Measurements from ENCODE around the gene CCDC28B. TPM values are rescaled to one million over a fixed set of nuclear protein-coding genes. Genes with fewer than 3 reads are reported as not detected.
A peak's percentile ranks its signal among the peaks of the same experiment; 100 is the strongest.

CCDC28B gene
- total RNA-seq, 2 donors from 2014 or later = 9.5 to 11.2 TPM

- H3K36me3 ChIP-seq = peaks cover 35% of the 10 kb centered on the region
- no peaks in the 10 kb centered on the region for H3K9me3 ChIP-seq
- H3K27ac ChIP-seq = peak overlapping the region; percentile 87 to 92
- H3K4me3 ChIP-seq = peak overlapping the region; percentile 75 to 96
- DNase-seq (ENCODE audit: low spot score) = no peak
- TF ChIP-seq, protein P1, sequence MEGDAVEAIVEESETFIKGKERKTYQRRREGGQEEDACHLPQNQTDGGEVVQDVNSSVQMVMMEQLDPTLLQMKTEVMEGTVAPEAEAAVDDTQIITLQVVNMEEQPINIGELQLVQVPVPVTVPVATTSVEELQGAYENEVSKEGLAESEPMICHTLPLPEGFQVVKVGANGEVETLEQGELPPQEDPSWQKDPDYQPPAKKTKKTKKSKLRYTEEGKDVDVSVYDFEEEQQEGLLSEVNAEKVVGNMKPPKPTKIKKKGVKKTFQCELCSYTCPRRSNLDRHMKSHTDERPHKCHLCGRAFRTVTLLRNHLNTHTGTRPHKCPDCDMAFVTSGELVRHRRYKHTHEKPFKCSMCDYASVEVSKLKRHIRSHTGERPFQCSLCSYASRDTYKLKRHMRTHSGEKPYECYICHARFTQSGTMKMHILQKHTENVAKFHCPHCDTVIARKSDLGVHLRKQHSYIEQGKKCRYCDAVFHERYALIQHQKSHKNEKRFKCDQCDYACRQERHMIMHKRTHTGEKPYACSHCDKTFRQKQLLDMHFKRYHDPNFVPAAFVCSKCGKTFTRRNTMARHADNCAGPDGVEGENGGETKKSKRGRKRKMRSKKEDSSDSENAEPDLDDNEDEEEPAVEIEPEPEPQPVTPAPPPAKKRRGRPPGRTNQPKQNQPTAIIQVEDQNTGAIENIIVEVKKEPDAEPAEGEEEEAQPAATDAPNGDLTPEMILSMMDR (IDR thresholded peaks at IDR 0.05) = no peak
- H3K4me1 ChIP-seq = peaks cover 0 to 32% of the 10 kb centered on the region in 2 donors
- H3K27me3 ChIP-seq = no peaks in the 10 kb centered on the region
Observed at GRCh38 chr1:32221581-32221979, 21.2 kb downstream of the CCDC28B start.

DNA sequence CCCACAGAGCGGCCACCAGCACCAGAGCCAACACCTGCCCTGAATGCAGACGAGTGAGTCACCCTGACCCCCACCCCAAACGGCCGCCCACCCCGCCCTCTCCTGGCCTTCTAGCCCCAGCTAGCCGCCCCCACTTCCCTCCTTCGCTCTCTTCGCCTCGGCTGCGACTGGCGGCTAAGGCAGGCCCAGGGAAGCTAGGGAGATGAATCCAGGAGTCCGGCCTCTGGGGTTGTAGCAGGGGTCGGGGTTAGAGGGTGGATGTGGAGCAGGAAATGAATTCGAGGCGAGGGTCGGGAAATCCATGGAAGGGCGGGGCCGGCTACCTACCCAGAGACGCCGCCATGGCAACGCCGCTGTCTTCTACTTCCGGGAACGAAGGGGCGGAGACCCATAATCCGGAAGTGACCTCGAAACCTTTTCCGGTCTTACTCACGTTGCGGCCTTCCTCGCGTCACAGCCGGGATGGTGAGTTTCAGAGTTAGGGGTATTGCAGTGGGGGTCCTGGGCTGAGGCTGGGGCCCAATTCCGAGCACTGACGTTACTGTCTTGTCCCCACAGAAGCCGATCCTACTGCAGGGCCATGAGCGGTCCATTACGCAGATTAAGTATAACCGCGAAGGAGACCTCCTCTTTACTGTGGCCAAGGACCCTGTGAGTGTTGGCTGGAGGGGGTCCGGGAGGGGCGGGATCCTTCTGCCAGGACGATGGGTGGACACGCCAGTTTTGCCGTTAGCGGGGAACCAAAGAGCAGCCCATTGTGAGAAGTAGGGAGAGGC lies 21.8 kb downstream of the CCDC28B start, which contains the start of the genes EIF3I and TMEM234:
Gene EIF3I (plus strand): TSS at position 428 of the 776 bp plus-strand sequence. CDS start 35 bp downstream, at position 463.
Gene TMEM234 (minus strand): TSS at position 374 of the 776 bp plus-strand sequence. CDS start 31 bp downstream, at position 343.
- Histone ChIP-seq H3K27ac (peak within 1 kb of the TSS; percentile 87 to 92), H3K27me3 (no peaks in the 10 kb centered on the region), H3K36me3 (peaks cover 34% of the 10 kb centered on the region), H3K4me3 (peak within 1 kb of the TSS; percentile 75 to 96), H3K9me3 (no peaks in the 10 kb centered on the region), H3K4me1 (peaks cover 0 to 32% of the 10 kb centered on the region in 2 donors)
- TF ChIP-seq, protein P1 (IDR thresholded peaks at IDR 0.05) = no peak
- peak; percentile 96 for DNase-seq (ENCODE audit: low spot score)

- H3K27ac ChIP-seq = peak overlapping the region; percentile 87 to 92
Observed at GRCh38 chr1:32223683-32224082, 23.3 kb downstream of the CCDC28B start.

GRCh38 chr1:32224285-32224684 lies 23.9 kb downstream of the CCDC28B start:
- peaks cover 0 to 32% of the 10 kb centered on the region in 2 donors for H3K4me1 ChIP-seq
- DNase-seq (ENCODE audit: low spot score) = no peak
- no peaks in the 10 kb centered on the region for H3K27me3 ChIP-seq
- H3K36me3 ChIP-seq = peaks cover 54% of the 10 kb centered on the region
- H3K9me3 ChIP-seq = no peaks in the 10 kb centered on the region
- no peak overlapping the region for H3K4me3 ChIP-seq
- no peak overlapping the region for H3K27ac ChIP-seq
- TF ChIP-seq, protein P1 (IDR thresholded peaks at IDR 0.05) = no peak

More at GRCh38 chr1:32223683-32224082, 23.3 kb downstream of the CCDC28B start:
- no peak overlapping the region for H3K4me3 ChIP-seq
- no peak for DNase-seq (ENCODE audit: low spot score)
- H3K36me3 ChIP-seq = peaks cover 48% of the 10 kb centered on the region
- TF ChIP-seq, protein P1 (IDR thresholded peaks at IDR 0.05) = peak in 1 of 2 donors; percentile 15
- no peaks in the 10 kb centered on the region for H3K9me3 ChIP-seq
- H3K4me1 ChIP-seq = peaks cover 0 to 32% of the 10 kb centered on the region in 2 donors
- H3K27me3 ChIP-seq = no peaks in the 10 kb centered on the region

GRCh38 chr1:32228771-32229170 lies 28.4 kb downstream of the CCDC28B start:
- peaks cover 81% of the 10 kb centered on the region for H3K36me3 ChIP-seq

More at GRCh38 chr1:32228771-32229170, 28.4 kb downstream of the CCDC28B start:
- Histone ChIP-seq H3K4me1 (peaks cover 0 to 6% of the 10 kb centered on the region in 2 donors), H3K4me3 (no peak overlapping the region), H3K27ac (no peak overlapping the region), H3K9me3 (no peaks in the 10 kb centered on the region), H3K27me3 (no peaks in the 10 kb centered on the region)
- DNase-seq (ENCODE audit: low spot score) = no peak
- TF ChIP-seq, protein P1 (IDR thresholded peaks at IDR 0.05) = no peak
